GM10266 (cell line): ENCODE results near the gene SPIN1.

Experiments used
- DNase-seq: peaks from one replicate; pipeline ENCODE4 v3.0.0; 2012; ENCODE audit errors: extremely low spot score
- TF ChIP-seq, protein P1 (sequence below): IDR thresholded peaks from 2 replicates; pipeline ENCODE4 v1.5.1; 2012; ENCODE audit warnings: mild to moderate bottlenecking, low read depth; ENCODE audit not compliant: control insufficient read depth, insufficient read depth; ENCODE audit errors: missing control alignments

SPIN1 gene

DNA sequence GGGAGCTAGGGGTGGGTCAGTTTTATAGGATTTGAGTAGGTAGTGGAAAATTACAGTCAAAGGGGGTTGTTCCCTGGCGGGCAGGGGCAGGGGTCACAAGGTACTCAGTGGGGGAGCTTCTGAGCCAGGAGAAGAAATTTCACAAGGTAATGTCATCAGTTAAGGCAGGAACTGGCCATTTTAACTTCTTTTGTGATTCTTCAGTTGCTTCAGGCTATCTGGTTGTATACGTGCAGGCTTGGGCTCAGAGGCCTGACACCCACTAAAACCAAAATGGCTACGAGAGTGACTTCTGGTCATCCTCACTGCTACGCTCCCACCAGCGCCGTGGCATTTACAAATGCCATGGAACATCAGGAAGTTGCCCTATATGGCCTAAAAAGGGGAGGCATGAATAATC is 126.0 kb downstream of the SPIN1 start:
- DNase-seq, result no peak
- TF ChIP-seq, protein P1, sequence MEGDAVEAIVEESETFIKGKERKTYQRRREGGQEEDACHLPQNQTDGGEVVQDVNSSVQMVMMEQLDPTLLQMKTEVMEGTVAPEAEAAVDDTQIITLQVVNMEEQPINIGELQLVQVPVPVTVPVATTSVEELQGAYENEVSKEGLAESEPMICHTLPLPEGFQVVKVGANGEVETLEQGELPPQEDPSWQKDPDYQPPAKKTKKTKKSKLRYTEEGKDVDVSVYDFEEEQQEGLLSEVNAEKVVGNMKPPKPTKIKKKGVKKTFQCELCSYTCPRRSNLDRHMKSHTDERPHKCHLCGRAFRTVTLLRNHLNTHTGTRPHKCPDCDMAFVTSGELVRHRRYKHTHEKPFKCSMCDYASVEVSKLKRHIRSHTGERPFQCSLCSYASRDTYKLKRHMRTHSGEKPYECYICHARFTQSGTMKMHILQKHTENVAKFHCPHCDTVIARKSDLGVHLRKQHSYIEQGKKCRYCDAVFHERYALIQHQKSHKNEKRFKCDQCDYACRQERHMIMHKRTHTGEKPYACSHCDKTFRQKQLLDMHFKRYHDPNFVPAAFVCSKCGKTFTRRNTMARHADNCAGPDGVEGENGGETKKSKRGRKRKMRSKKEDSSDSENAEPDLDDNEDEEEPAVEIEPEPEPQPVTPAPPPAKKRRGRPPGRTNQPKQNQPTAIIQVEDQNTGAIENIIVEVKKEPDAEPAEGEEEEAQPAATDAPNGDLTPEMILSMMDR, result no peak

DNA sequence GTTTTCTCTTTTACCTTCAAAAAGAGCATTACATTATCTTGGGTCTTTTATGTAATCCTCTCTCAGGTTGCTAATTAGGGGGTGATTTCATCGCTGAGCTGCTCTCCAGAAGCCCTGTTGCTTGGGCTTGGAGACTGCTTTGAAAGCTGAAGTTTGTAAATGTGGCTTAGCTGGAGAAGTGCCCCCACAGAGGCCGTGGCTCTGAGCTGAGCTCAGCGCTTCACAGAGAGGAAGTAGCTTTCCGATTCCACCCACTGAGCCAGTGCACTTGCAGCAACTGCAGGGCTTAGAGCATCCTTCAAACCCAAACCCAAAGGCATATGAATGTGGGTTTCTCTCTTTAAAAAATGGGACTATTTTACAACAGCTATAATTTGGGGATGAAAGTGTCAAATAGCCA is 133.1 kb downstream of the SPIN1 start:
- TF ChIP-seq, protein P1, result no peak
- no peak for DNase-seq

DNA sequence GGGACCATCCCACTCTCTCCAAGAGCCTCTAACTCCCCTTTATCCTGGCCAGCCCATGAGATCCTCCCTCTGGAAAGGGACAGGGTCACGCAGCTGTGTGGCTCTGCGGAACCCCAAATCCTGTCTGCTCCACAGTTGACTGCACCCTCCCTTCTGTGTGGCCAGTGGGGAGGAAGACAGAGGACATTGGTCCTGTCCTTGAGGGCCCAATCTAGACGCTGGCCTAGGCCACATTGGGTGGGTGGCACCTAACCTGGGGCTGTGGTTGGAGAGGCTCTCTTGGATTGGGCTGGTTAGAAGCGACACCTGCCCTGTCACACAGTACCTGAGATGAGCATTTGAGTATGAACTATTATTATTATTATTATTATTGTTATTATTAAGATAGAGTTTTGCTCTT is 134.1 kb downstream of the SPIN1 start:
- TF ChIP-seq, protein P1, result no peak
- no peak for DNase-seq

DNA sequence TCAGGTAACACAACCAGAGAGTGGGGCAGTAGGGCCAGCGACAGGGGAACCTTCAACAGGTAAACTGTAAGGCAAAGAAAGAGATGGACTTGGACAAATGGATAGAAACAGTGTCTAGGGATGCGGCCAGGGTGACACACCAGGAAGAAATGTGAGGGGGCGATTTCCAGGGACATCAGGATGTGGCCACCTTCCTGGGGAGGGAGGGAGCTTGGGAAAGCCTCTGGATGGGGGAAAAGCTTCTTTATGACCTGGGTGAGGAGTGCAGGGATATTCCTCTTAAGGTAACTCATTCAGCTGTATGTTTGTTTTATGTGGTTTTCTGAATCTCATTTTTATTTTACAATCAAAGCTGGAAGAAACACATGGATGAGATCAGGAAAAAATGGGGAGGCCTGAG is 134.8 kb downstream of the SPIN1 start:
- TF ChIP-seq, protein P1, result no peak
- DNase-seq, result no peak

DNA sequence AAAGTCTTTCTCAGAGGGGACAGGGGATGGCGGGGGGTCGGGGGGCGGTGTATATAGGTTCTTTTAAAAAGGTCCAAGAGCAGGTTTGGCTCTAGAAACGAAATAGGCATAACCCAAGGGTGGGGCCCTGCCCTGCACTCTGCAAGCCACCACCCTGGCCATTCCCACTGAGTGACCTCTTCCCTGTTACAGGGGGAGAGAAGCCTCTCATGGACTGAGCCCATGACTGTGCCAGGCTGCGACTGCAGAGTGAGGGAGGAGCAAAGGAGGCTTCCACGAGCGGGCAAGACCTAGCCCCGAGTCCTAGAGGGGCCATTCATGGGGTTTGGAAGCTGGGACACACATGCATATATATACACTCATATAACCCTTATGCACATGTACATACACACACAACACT is 136.7 kb downstream of the SPIN1 start:
- TF ChIP-seq, protein P1, result no peak
- DNase-seq, result no peak

DNA sequence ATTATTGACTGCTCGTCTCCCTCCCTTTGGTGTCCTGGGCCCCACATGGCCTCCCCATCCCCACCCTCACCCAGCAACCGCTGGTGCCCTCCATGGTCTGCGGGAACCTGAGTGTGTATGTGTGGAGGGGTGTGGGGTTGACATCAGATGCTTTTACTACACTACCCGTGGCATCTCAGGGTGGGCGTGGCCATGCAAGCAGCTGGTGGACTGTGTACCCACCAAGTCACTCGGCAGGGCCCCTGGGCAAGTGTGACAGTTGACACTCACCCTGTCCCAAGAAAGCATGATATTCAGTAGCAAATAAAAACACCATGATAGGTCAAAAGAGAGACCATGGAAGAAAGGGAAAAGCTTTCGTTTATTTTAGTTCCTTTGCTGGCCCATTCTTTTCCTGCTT is 139.4 kb downstream of the SPIN1 start:
- TF ChIP-seq, protein P1, result no peak
- no peak for DNase-seq
